NCI-H146 treated with DMSO at 0.1 percent for 48 hours (cell line): ENCODE measurements around the gene JAM3.

Source experiments
- DNase-seq: peaks from one replicate; lab custom pipeline; 2025; ENCODE audit not compliant: unreplicated experiment; lab: John Stamatoyannopoulos, UW

Gene JAM3

GRCh38 chr11:134068829-134069425 is at the start of gene JAM3:
Gene JAM3, plus strand, starts transcription at chr11:134069072. Its CDS starts 12 bp downstream, at chr11:134069084.
- peak; percentile 88 for DNase-seq

- DNase-seq, result no peak
These were observed 49.4 kb upstream of the JAM3 start for GRCh38 chr11:134019500-134019899.

DNA sequence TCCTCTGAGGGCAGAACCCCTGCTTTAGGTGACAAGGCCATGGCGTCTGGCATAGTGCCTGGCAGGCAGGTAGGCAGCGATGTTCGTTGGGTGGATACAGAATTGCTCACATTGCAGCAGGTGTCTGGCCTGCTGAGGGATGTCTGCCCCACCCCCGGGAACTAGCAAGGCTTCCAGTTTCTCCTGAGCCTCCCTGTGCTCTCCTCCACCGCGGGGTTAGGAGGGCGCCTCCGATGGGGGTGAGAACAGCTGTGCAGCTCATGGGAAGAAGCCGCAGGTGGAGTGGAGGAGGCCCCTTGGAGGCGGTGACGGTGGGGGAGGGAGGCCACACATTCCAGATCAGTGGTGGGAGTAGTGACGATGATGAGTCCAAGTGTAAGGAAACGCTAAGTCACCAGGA is 48.3 kb upstream of the JAM3 start:
- no peak for DNase-seq

- DNase-seq, result no peak
These were observed 47.5 kb upstream of the JAM3 start for GRCh38 chr11:134021326-134021725.

DNA sequence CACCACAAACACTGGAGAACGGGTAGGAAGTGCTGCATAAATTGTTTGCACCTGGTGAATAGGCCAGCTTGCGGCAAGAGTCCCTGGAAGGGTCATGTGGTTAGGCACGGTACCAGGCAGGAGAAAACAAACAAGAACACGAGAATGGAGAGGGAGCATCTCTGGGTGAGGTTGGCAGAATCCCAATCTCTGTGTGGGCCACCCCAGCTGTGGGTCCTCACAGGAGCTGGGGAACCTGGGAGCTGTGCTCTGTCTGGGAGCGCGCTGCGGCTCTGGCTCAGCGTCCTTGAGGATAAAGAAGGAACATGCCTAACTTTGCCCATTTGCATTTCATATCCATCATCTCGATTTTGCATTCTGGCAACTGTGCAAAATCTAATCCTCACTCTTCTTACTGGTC is 46.1 kb upstream of the JAM3 start:
- no peak for DNase-seq

- no peak for DNase-seq
These were observed 44.3 kb upstream of the JAM3 start for GRCh38 chr11:134024420-134025081.

- no peak for DNase-seq
These were observed 43.8 kb upstream of the JAM3 start for GRCh38 chr11:134025082-134025429.

- DNase-seq, result no peak
These were observed 42.1 kb upstream of the JAM3 start for GRCh38 chr11:134026655-134027343.

DNA sequence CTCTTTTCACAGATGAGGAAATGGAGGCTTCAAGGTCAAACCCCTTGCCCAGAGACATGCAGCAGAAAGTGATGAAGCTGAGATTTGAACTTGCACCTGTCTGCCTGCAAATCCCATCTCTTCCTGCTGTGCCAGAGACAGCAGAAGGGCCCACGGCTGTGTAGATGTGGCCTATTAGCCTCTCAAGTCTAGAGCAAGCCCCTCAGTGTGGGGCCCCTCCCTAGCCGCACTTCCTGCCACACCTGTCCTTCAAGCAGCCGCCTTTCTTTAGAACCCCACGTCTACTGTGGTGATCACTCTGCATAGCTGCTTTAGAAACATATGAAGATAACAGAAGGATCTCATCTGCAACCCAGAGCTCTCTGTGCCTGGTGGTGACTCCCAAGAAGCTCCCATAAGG is 41.2 kb upstream of the JAM3 start:
- DNase-seq, result no peak

DNA sequence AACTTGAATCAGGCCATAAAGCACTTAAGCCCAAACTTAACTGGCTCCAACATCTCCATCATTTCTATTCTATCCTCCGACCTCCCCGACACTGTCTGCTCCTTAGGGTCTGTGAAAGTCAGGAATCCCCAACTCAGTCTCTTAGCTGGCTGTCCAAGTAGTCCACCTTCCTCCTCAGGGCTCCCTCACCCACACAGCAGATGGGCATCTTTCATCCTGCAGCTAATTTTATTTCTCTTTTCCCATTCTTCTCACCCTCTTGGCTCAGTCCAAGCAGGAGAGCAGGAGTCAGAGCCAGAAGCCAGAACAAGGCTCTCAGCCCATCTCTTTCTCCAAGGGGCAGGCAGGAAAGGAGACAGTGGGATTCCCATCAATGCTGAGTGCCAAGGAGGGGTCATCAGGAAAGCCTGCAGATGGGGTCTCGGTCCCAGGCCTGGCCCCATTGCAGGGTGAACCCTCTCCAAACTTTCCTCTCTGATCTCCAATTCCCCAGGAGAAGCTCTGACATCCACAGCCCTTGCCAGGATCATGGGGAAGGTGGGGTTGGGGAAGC is 40.4 kb upstream of the JAM3 start:
- DNase-seq, result no peak

DNA sequence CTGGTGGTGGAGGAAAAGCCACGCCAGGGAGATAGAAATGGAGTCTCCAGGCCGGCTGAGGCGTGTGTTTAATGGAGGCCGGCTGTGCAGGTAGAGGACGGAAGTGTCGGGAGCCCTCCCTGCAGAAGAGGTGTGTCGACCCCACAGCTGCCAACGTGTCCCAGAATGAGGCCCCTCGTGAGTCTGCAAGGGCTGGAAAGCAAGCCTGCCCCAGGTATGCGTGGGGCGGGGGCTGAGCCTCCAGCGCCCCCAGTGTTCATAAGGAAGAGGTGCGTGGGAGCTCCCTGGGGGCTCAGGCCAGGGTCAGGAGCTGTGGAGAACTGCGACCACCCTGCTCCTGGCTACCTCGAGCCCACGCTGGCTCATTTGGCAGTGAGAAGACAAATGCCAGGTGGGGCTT is 38.0 kb upstream of the JAM3 start:
- DNase-seq, result no peak

- DNase-seq, result no peak
These were observed 36.8 kb upstream of the JAM3 start for GRCh38 chr11:134032043-134032442.

DNA sequence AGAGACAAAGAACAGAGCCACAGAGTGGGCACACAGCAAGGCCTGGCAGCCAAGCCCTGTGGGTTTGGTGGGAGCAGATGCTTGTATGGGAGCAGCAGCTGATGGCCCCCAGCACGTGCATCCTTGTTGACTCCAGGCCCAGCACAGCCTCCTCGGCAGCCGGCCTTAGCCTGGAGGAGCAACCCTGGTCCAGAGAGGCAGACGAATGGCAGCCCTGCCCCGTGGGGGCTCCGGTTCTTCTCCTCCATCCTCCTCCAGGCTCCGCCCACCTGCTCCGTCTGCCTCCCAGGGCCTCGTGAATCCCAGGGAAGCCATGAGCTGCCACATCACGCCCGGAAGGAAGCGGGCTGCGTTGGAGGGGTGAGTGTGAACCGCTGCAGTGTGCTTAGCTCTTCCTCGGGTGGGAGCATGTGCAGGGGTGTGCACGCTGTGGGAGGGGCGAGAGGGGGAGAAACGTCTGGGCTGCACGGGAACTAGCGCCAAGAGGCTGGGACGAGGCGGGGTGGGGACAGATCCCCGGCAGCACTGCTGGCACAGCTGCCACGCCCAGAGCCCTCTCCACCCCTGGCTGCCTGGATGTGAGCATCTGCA is 36.3 kb upstream of the JAM3 start:
- peak; percentile 55 for DNase-seq

DNA sequence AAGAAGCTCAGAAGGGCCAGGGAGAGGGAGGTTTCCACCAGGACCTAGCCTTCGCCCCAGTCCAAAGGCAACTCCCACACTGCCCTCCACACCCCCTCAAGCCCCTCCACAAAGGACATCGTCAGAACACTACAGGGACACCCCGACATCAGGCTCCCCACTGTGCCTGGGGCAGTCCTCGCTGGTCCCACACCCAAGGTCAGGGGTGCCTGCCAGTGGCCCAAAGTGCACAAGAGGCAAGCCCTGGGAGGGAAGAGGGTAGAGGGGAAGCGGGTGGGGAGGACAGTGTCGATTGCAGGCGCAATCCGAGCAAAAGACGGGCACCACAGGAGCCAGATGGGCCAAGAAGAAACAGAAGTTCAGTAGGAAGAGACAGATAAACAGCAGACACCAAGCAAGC is 35.6 kb upstream of the JAM3 start:
- no peak for DNase-seq

GRCh38 chr11:134033696-134034491 is 35.0 kb upstream of the JAM3 start:
- peak; percentile 90 for DNase-seq

GRCh38 chr11:134034496-134035381 is 34.1 kb upstream of the JAM3 start:
- DNase-seq, result no peak

- DNase-seq, result no peak
These were observed 32.3 kb upstream of the JAM3 start for GRCh38 chr11:134036492-134037045.

DNA sequence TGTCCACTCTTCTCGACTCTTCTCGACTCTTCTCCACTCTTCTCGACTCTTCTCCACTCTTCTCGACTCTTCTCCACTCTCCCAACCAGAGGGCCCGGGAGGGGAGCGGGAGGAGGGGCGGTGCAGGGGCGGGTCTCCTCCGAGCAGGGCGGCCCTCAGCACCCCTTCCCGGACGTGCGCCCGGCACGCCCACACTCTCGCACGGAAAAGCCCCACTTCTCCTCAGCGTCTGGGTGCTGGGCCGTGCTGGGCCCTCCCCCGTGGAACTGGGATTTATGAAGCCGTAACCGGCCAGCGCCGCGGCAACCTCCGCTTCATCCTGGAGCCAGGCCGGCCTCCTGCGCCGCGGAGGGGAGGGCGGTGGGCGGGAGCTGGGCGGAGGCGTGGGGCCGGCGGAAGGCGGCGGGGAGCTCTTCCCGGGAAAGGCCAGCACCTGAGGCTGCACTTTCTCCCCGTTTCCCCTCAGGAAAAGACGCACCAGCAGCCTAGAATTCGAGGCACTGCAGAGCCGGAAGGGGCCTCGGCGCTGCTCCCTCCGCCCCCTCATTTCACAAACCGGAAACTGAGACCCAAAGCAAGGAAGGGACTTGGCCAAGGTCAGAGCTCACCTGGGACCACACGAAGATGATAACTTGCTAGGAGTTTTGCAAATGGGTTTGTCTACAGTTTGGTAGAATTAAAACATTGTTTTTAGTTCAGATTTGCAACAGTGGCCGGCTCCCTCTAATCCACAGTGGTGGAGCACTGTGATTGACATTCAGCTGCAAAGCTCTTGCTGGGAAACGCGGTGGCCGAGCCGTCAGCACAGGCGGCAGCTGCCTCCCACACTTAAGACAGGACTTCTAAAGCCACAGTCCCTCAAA is 31.6 kb upstream of the JAM3 start:
- peak; percentile 31 for DNase-seq
